Activated T-cell treated with anti-CD3 and anti-CD28 coated beads for 48 hours (primary cell): ENCODE data around the gene PPP1R9B.

ENCODE experiments used
- DNase-seq: peaks from one replicate; pipeline ENCODE4 v3.0.0-alpha.2; 2020; ENCODE audit warnings: low read depth

Gene PPP1R9B

GRCh38 chr17:50187751-50188530 is 37.5 kb upstream of the PPP1R9B start:
- no peak for DNase-seq

GRCh38 chr17:50187394-50187725 is 36.9 kb upstream of the PPP1R9B start:
- DNase-seq, result no peak

GRCh38 chr17:50186661-50187393 is 36.4 kb upstream of the PPP1R9B start:
- DNase-seq, result no peak

- no peak for DNase-seq
These were observed 35.4 kb upstream of the PPP1R9B start for GRCh38 chr17:50185631-50186471.

- DNase-seq, result no peak
These were observed 34.3 kb upstream of the PPP1R9B start for GRCh38 chr17:50184611-50185398.

GRCh38 chr17:50184064-50184463 is 33.6 kb upstream of the PPP1R9B start:
- DNase-seq, result no peak

- DNase-seq, result no peak
These were observed 33.0 kb upstream of the PPP1R9B start for GRCh38 chr17:50183421-50183994.

- no peak for DNase-seq
These were observed 32.4 kb upstream of the PPP1R9B start for GRCh38 chr17:50182783-50183420.

- DNase-seq, result no peak
These were observed 31.4 kb upstream of the PPP1R9B start for GRCh38 chr17:50181591-50182560.

- no peak for DNase-seq
These were observed 30.7 kb upstream of the PPP1R9B start for GRCh38 chr17:50181144-50181543.

- no peak for DNase-seq
These were observed 30.1 kb upstream of the PPP1R9B start for GRCh38 chr17:50180620-50181019.

GRCh38 chr17:50180111-50180510 is 29.6 kb upstream of the PPP1R9B start:
- DNase-seq, result no peak

GRCh38 chr17:50177983-50178834 is 27.7 kb upstream of the PPP1R9B start:
- peak; percentile 30 for DNase-seq

- no peak for DNase-seq
These were observed 27.0 kb upstream of the PPP1R9B start for GRCh38 chr17:50177476-50177875.

GRCh38 chr17:50176559-50177357 is 26.3 kb upstream of the PPP1R9B start:
- DNase-seq, result no peak

GRCh38 chr17:50175035-50175807 is 24.7 kb upstream of the PPP1R9B start:
- no peak for DNase-seq

GRCh38 chr17:50174444-50174843 is 24.0 kb upstream of the PPP1R9B start:
- DNase-seq, result no peak
